OCI-LY1 (cell line): ENCODE results near the gene TXNRD2.
"Not testable (repeated sequence)": the region's sequence is repeated elsewhere in the genome, so short reads cannot be mapped to it uniquely, and the experiment has no call there.

Source experiments
- H2AFZ ChIP-seq: fragments of 200-600 bp; sonication (generic), shearing (Covaris generic); 2 replicates; pipeline ENCODE4 v1.6.0; 2014; ENCODE audit warnings: antibody characterized with exemption, mild to moderate bottlenecking, low read length
- H3F3A ChIP-seq: fragments of 200-600 bp; sonication (generic), shearing (Covaris generic); 2 replicates; pipeline ENCODE4 v1.6.0; 2014; ENCODE audit warnings: mild to moderate bottlenecking, antibody characterized with exemption, low read length, moderate library complexity; ENCODE audit not compliant: insufficient read depth
- H3K27ac ChIP-seq: fragments of 200-600 bp; sonication (generic); 2 replicates; pipeline ENCODE4 v1.5.1; 2014; ENCODE audit warnings: low read length, mixed run types, mild to moderate bottlenecking, low read depth; ENCODE audit not compliant: poor library complexity, severe bottlenecking
- H3K27me3 ChIP-seq: fragments of 200-600 bp; sonication (generic); 2 replicates; pipeline ENCODE4 v1.6.0; 2014; ENCODE audit warnings: antibody characterized with exemption, mild to moderate bottlenecking, low read length, moderate library complexity; ENCODE audit not compliant: insufficient read depth
- H3K36me3 ChIP-seq: fragments of 200-600 bp; sonication (generic); 2 replicates; pipeline ENCODE4 v1.6.1; 2014; ENCODE audit warnings: mild to moderate bottlenecking, antibody characterized with exemption, low read length, moderate library complexity, mixed read lengths; ENCODE audit not compliant: insufficient read depth
- H3K4me1 ChIP-seq: fragments of 200-600 bp; sonication (generic); 2 replicates; pipeline ENCODE4 v1.5.1; 2014; ENCODE audit warnings: mild to moderate bottlenecking, low read length, moderate library complexity; ENCODE audit not compliant: insufficient read depth, severe bottlenecking
- H3K4me2 ChIP-seq: fragments of 200-600 bp; sonication (generic), shearing (Covaris generic); 2 replicates; pipeline ENCODE4 v1.6.1; 2014; ENCODE audit warnings: low read length
- H3K4me3 ChIP-seq: fragments of 200-600 bp; sonication (generic); 2 replicates; pipeline ENCODE4 v1.5.1; 2014; ENCODE audit warnings: low read length, low read depth, mild to moderate bottlenecking, mixed read lengths; ENCODE audit not compliant: poor library complexity, severe bottlenecking
- H3K79me2 ChIP-seq: fragments of 200-600 bp; shearing (Covaris generic); 2 replicates; pipeline ENCODE4 v1.6.1; 2016; ENCODE audit warnings: mixed run types, low read length, mixed read lengths; ENCODE audit not compliant: insufficient read depth
- H3K9ac ChIP-seq: fragments of 200-600 bp; sonication (generic), shearing (Covaris generic); 2 replicates; pipeline ENCODE4 v1.6.1; 2014; ENCODE audit warnings: mild to moderate bottlenecking, low read length, mixed read lengths
- H3K9me2 ChIP-seq: fragments of 200-600 bp; sonication (generic), shearing (Covaris generic); 2 replicates; pipeline ENCODE4 v1.6.1; 2014; ENCODE audit warnings: low read depth, mild to moderate bottlenecking, low read length, mixed read lengths
- H3K9me3 ChIP-seq: fragments of 200-600 bp; shearing (Covaris generic); 2 replicates; pipeline ENCODE4 v1.6.1; 2014; ENCODE audit warnings: low read length, mixed read lengths
- H4K20me1 ChIP-seq: fragments of 200-600 bp; sonication (generic), shearing (Covaris generic); 2 replicates; pipeline ENCODE4 v1.6.0; 2016; ENCODE audit warnings: mild to moderate bottlenecking, low read length; ENCODE audit not compliant: insufficient read depth
- EZH2 ChIP-seq: fragments of 200-600 bp; sonication (generic), shearing (Covaris generic); IDR thresholded peaks from 2 replicates; pipeline ENCODE4 v1.8.0; 2017; ENCODE audit warnings: borderline replicate concordance, mixed run types, mild to moderate bottlenecking, antibody characterized with exemption, low read length, moderate library complexity, mixed read lengths
- TF ChIP-seq, protein P1 (sequence below): fragments of 200-600 bp; sonication (generic), shearing (Covaris generic); IDR thresholded peaks from 2 replicates; pipeline ENCODE4 v1.5.1; 2017; ENCODE audit warnings: mild to moderate bottlenecking, antibody characterized with exemption, low read length, moderate library complexity, mixed read lengths

The TXNRD2 gene

DNA sequence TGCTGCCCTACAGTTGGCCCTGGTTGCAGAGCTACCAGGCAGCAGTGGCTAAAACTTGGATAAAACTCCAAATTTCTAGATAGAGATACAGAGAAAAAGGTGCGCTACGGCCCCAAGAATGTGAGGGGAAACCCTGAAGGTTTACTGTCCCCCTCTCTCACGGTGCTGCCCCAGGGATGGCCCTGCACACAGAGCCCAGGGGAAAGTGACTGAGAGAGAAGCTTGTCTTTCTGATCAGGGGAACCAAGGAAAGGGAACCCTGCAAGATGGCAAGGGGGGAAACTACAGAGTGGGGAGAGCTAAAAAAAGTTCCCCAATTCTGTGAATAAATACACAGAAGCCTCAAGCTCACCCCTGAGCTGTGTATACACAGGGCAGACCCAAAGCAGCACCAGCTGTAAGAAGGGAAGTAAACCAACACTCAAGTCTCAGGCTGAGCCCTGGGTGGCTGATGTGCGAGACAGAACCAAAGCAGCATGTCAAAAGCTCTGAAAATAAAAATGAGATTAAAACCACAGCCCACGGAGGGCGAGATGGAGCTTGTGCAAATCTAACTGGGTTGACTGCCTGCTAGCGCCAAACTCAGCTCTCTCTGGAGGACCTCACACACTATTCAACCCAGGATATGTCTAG is 109.0 kb downstream of the TXNRD2 start:
- H3K9ac ChIP-seq = peak overlapping the region; percentile 27; the same call in 1 of the 2 replicates
- H3K36me3 ChIP-seq = no peaks in the 10 kb centered on the region
- no peaks in the 10 kb centered on the region for H4K20me1 ChIP-seq
- H3K9me3 ChIP-seq = no peaks in the 10 kb centered on the region
- peak overlapping the region; percentile 0; the same call in 1 of the 2 replicates for H3K4me2 ChIP-seq
- H3K9me2 ChIP-seq = no peaks in the 10 kb centered on the region
- no peaks in the 10 kb centered on the region for H3F3A ChIP-seq
- H3K4me1 ChIP-seq = peaks cover 12% of the 10 kb centered on the region
- H3K79me2 ChIP-seq = no peaks in the 10 kb centered on the region
- H3K4me3 ChIP-seq = no peak overlapping the region
- TF ChIP-seq, protein P1, sequence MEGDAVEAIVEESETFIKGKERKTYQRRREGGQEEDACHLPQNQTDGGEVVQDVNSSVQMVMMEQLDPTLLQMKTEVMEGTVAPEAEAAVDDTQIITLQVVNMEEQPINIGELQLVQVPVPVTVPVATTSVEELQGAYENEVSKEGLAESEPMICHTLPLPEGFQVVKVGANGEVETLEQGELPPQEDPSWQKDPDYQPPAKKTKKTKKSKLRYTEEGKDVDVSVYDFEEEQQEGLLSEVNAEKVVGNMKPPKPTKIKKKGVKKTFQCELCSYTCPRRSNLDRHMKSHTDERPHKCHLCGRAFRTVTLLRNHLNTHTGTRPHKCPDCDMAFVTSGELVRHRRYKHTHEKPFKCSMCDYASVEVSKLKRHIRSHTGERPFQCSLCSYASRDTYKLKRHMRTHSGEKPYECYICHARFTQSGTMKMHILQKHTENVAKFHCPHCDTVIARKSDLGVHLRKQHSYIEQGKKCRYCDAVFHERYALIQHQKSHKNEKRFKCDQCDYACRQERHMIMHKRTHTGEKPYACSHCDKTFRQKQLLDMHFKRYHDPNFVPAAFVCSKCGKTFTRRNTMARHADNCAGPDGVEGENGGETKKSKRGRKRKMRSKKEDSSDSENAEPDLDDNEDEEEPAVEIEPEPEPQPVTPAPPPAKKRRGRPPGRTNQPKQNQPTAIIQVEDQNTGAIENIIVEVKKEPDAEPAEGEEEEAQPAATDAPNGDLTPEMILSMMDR = no peak
- no peak for TF ChIP-seq EZH2
- H3K27me3 ChIP-seq = no peaks in the 10 kb centered on the region
- peak overlapping the region; percentile 57 for H3K27ac ChIP-seq
- H2AFZ ChIP-seq = 0 out of 2 replicates have a peak overlapping the region, but pooled peaks have one; percentile 74

DNA sequence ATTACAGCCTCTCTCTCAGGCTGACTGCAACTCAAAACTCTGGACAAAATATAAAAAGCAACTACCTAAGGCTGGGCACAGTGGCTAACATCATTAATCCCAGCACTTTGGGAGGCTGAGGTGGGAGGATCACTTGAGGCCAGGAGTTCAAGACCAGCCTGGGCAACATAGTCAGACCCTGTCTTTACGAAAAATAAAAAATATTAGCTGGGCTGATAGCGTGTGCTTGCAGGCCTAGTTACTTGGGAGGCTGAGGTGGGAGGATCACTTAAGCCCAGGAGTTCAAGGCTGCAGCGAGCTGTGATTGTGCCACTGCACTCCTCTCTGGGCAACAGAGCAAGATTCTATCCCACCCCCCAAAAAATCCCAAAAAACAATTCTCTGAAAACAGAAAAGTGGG is 109.6 kb downstream of the TXNRD2 start:
- not testable (repeated sequence) for H3K9ac ChIP-seq, H3K36me3 ChIP-seq
- peaks cover 12% of the 10 kb centered on the region for H3K4me1 ChIP-seq

DNA sequence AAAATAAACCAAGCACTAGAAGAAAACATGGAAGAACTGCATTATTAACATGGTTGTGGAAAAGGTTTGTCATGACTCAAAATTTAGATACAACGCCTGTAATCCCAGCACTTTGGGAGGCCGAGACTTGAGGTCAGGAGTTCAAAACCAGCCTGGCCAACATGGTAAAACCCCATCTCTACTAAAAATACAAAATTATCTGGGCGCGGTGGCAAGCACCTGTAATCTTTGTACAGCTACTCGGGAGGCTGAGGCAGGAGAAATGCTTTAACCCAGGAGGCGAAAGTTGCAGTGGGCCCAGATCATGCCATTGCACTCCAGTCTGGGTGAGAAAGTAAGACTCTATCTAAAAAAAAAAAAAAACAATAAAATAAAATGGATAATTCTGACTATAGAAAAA is 110.6 kb downstream of the TXNRD2 start:
- no peaks in the 10 kb centered on the region for H3F3A ChIP-seq

More for the DNA sequence above, 109.6 kb downstream of the TXNRD2 start:
- H3K79me2 ChIP-seq, H3F3A ChIP-seq, H3K4me2 ChIP-seq, H2AFZ ChIP-seq, H3K9me2 ChIP-seq, H3K4me3 ChIP-seq, H3K27me3 ChIP-seq, H4K20me1 ChIP-seq, H3K9me3 ChIP-seq: not testable (repeated sequence)
- H3K27ac ChIP-seq = peak overlapping the region; percentile 57

More for the DNA sequence above, 110.6 kb downstream of the TXNRD2 start:
- Histone ChIP-seq H3K9me2 (no peaks in the 10 kb centered on the region), H3K9ac (no peak overlapping the region), H3K27me3 (no peaks in the 10 kb centered on the region), H2AFZ (no peak overlapping the region), H3K4me2 (no peak overlapping the region), H3K79me2 (no peaks in the 10 kb centered on the region), H3K9me3 (peaks cover 9% of the 10 kb centered on the region), H3K4me3 (no peak overlapping the region), H4K20me1 (no peaks in the 10 kb centered on the region), H3K27ac (no peak overlapping the region), H3K36me3 (no peaks in the 10 kb centered on the region), H3K4me1 (peaks cover 12% of the 10 kb centered on the region)
- no peak for TF ChIP-seq EZH2
- TF ChIP-seq, protein P1 = no peak
